Measurements from ENCODE around the gene PRR16. TPM values are rescaled to one million over a fixed set of nuclear protein-coding genes. Genes with fewer than 3 reads are reported as not detected.

The PRR16 gene
- total RNA-seq, 1 experiment from 2014 or later: 0.42 TPM

- Mint-ChIP-seq H3K4me3 (no peak overlapping the region), H3K27ac (no peak overlapping the region), H3K27me3 (ENCODE audit: low read depth) (no peaks in the 10 kb centered on the region), H3K36me3 (no peaks in the 10 kb centered on the region), H3K4me1 (no peaks in the 10 kb centered on the region), H3K9me3 (no peaks in the 10 kb centered on the region)
- POLR2A ChIA-PET: no interaction called here
- no peak for ATAC-seq
- TF ChIP-seq, protein P1, sequence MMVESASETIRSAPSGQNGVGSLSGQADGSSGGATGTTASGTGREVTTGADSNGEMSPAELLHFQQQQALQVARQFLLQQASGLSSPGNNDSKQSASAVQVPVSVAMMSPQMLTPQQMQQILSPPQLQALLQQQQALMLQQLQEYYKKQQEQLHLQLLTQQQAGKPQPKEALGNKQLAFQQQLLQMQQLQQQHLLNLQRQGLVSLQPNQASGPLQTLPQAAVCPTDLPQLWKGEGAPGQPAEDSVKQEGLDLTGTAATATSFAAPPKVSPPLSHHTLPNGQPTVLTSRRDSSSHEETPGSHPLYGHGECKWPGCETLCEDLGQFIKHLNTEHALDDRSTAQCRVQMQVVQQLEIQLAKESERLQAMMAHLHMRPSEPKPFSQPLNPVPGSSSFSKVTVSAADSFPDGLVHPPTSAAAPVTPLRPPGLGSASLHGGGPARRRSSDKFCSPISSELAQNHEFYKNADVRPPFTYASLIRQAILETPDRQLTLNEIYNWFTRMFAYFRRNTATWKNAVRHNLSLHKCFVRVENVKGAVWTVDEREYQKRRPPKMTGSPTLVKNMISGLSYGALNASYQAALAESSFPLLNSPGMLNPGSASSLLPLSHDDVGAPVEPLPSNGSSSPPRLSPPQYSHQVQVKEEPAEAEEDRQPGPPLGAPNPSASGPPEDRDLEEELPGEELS (CRISPR knock-in tag; IDR thresholded peaks at IDR 0.05): no peak
- TF ChIP-seq ELF4 (CRISPR knock-in tag; IDR thresholded peaks at IDR 0.05; ENCODE audit: low read depth): no peak
- no peak for TF ChIP-seq NR3C1 (CRISPR knock-in tag; conservative IDR thresholded peaks at IDR 0.05; ENCODE audit: low read depth)
- TF ChIP-seq, protein P2, sequence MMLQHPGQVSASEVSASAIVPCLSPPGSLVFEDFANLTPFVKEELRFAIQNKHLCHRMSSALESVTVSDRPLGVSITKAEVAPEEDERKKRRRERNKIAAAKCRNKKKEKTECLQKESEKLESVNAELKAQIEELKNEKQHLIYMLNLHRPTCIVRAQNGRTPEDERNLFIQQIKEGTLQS (CRISPR knock-in tag; conservative IDR thresholded peaks at IDR 0.05): no peak
- TF ChIP-seq, protein P3, sequence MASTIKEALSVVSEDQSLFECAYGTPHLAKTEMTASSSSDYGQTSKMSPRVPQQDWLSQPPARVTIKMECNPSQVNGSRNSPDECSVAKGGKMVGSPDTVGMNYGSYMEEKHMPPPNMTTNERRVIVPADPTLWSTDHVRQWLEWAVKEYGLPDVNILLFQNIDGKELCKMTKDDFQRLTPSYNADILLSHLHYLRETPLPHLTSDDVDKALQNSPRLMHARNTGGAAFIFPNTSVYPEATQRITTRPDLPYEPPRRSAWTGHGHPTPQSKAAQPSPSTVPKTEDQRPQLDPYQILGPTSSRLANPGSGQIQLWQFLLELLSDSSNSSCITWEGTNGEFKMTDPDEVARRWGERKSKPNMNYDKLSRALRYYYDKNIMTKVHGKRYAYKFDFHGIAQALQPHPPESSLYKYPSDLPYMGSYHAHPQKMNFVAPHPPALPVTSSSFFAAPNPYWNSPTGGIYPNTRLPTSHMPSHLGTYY (CRISPR knock-in tag; IDR thresholded peaks at IDR 0.05): no peak
- no peak for TF ChIP-seq ZNF121 (CRISPR knock-in tag; IDR thresholded peaks at IDR 0.05)
- TF ChIP-seq ZNF281 (CRISPR knock-in tag; IDR thresholded peaks at IDR 0.05): no peak
- TF ChIP-seq SOX15 (CRISPR knock-in tag; IDR thresholded peaks at IDR 0.05): no peak
- TF ChIP-seq, protein P4, sequence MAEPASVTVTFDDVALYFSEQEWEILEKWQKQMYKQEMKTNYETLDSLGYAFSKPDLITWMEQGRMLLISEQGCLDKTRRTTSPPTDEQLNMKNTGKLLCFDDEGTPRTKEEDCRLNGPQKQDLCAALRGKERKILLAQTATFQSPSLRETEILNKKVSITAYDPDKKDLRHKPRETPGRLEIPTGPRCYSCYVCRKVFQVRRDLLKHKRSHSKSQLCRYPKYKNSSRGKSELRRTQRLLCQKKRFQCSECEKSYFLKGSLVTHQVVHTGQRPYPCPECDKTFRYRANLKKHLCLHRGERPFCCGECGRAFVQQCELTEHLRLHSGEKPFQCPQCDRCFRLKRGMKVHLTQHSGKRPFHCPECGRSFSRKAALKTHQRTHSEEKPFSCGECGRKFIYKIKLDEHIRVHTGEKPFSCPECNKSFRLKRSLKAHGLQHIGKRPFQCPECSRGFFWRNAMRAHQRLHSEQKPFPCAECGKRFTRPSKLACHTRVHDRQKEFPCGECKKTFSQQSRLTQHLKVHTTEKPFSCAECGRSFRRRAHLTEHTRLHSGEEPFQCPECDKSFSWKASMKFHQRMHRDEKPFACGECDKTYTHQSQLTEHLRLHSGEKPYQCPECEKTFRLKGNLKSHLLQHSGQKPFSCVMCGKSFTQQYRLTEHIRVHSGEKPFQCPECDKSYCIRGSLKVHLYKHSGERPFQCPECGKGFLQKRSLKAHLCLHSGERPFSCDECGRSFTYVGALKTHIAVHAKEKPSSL (CRISPR knock-in tag; conservative IDR thresholded peaks at IDR 0.05): no peak
- TF ChIP-seq PRRX2 (CRISPR knock-in tag; IDR thresholded peaks at IDR 0.05): no peak
- TF ChIP-seq ZNF219 (CRISPR knock-in tag; IDR thresholded peaks at IDR 0.05; ENCODE audit: borderline replicate concordance): no peak
- TF ChIP-seq, protein P5, sequence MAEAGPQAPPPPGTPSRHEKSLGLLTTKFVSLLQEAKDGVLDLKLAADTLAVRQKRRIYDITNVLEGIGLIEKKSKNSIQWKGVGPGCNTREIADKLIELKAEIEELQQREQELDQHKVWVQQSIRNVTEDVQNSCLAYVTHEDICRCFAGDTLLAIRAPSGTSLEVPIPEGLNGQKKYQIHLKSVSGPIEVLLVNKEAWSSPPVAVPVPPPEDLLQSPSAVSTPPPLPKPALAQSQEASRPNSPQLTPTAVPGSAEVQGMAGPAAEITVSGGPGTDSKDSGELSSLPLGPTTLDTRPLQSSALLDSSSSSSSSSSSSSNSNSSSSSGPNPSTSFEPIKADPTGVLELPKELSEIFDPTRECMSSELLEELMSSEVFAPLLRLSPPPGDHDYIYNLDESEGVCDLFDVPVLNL (CRISPR knock-in tag; IDR thresholded peaks at IDR 0.05; ENCODE audit: borderline replicate concordance, low read depth): no peak
- TF ChIP-seq JAZF1 (CRISPR knock-in tag; IDR thresholded peaks at IDR 0.05): no peak
- TF ChIP-seq PREB (CRISPR knock-in tag; IDR thresholded peaks at IDR 0.05; ENCODE audit: borderline replicate concordance): no peak
- no peak for TF ChIP-seq FOXP1 (CRISPR knock-in tag; IDR thresholded peaks at IDR 0.05; ENCODE audit: borderline replicate concordance)
- no peak for TF ChIP-seq NR2C2 (CRISPR knock-in tag; IDR thresholded peaks at IDR 0.05)
- no peak for TF ChIP-seq ESRRA (CRISPR knock-in tag; IDR thresholded peaks at IDR 0.05; ENCODE audit: borderline replicate concordance)
- TF ChIP-seq MYBL2 (CRISPR knock-in tag; IDR thresholded peaks at IDR 0.05): no peak
- no peak for DNase-seq (ENCODE audit: low spot score)
- CTCF ChIA-PET: no interaction called here
Observed at GRCh38 chr5:120473332-120473731, 9.2 kb downstream of the PRR16 start.

Data from WTC11 (cell line).